ENCODE data around the gene PRR5L.
A peak's percentile ranks its signal among the peaks of the same experiment; 100 is the strongest.
"Not testable (repeated sequence)": the region's sequence is repeated elsewhere in the genome, so short reads cannot be mapped to it uniquely, and the experiment has no call there.

PRR5L gene

DNA sequence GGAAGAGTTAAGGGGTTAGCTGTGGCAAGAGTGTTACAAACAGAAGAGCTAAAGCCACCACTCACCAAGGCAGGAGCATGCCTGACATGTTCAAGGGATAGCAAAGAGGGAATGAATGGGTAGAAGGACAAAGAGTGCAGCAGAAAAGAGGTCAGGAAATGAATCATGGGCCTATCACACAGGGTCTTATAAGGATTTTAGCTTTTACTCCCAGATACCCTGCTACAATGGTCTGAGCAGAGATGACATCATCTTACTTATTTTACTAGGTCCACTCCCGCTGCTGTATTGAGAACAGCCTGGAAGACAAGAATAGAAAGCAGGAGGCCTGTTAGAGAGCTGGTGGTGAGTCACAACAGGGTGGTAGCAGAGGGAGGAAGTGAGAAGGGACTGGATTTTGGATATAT, 204.2 kb downstream of the PRR5L start:
- DNase-seq (ENCODE audit: low spot score) = peak; percentile 72

DNA sequence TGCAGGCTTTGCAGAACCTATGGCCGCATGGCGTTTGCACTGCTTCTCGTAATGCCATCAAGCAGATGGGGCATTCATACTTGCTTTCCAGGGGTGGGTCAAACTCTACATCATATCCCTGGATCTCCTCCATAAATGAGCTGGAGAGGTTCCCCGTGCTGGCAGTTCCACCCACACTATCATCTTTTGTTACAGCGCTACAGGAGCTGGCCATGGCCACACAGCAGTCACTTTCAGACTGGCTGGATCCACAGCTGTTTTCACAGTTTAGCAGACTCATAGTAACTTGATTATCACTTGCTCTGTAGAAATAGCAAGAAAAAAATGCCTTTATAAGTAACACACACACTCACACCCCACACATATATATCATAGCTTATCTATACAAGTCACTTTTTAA, 205.1 kb downstream of the PRR5L start:
- no peak for DNase-seq (ENCODE audit: low spot score)

DNA sequence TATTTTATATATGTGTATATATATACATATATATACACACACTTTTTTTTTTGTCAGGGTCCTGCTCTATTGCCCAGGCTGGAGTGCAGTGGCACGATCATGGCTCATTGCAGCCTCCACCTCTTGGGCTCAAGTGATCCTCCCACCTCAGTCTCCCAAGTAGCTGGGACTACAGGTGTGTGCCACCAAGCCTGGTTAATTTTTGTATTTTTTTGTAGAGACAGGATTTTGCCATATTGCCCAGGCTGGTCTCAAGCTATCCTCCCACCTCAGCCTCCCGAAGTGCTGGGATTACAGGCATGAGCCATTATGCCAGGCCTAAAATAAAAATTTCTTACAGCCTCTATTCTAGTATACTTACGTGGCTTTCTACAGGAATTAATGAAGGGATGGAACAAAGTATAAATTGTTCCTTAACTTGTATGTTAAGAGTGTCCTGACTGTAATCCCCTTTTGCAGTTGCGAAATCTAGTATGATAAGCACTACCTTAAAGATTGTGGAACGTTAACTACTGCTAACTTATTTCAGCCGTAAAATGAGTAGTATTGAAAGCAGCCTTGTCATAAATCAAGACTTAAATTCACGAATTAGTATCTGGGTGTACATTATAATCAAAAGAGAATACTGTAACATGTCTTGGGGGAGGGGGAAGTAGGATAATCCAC, 211.9 kb downstream of the PRR5L start:
- no peak for DNase-seq (ENCODE audit: low spot score)

DNA sequence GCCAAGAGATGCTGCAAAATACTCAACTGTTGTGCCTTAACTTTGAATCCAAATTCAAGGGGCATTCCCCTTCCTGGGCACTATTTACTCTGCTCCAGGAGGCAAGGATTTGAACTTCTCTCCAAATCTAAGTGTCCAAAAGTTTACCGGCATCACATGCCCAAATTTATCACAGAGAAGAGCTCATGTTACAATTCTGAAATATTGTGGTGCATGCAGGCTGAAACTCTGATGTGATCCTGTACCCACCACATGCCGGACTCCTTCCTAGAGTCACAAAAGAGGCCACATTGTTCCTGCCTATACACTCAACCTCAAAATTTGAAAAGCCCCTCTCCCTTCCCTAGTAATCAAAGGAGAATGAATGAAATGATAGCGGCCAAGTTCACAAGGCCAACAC, 212.7 kb downstream of the PRR5L start:
- DNase-seq (ENCODE audit: low spot score) = no peak

DNA sequence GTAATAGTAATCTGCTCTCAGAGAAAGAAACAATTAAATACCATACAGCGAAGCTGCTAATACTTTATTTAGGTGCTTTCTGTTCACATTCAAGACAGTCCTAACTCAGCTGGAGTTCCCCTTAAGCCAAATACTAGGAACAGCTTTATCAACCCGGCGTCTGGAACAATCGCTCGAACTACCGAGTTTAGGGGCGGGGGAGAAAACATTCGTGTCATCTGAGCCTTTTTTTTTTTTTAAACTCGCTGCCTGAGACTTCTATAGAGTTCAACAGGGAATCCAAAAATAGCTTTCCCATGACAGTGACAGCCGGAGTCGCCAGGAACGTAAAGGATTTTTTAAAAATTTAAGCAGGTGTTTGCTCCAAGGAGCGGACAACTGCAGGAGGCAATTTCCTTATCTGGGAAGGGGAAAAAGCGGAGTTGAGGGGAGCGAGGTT, 213.1 kb downstream of the PRR5L start:
- DNase-seq (ENCODE audit: low spot score) = peak; percentile 31

DNA sequence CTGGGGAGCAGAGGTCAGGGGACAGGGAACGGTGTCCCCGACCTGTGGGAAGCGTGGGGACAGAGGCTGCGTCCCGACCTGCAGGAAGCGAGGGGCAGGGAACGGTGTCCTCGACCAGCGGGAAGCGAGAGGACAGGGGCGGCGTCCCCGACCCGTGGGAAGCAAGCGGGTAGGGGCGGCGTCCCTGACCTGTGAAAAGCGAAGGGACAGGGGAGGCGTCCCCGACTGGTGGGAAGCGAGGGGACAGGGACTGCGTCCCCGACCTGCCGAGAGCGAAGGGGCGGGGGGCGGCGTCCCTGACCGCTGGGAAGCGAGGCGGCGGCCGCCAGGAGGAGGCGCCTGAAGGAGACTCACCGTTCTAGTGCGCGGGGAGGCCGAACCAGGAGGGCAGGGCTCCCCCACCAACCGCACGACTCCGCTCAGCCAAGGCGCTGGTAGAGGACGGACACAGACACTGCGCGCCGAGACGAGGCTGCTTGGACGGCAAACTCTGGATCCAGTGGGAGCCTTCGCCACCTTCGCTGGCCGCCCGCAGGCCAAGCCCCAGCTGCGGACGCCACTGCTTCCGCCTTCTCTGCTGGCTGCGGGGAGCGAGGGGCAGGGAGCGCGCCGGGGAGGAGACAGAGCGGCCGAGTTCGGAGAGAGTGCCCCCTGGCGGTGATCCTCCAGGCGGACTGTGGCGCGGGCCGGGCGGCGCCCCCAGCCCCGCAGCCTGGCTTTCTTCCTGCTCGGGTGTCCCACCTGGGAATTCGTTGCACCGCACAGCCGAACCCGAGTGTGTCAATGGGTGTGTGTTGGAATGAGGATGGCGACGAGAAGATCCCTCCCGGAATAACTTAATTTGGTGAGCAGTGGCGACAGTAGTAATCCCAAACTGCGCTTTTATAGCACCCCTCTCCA, 213.9 kb downstream of the PRR5L start, which contains the start of gene TRAF6:
Gene TRAF6 (minus strand): TSS at position 579 of the 900 bp plus-strand sequence. CDS start 8,757 bp downstream, outside the sequence.
- peak; percentile 92 for DNase-seq (ENCODE audit: low spot score)

DNA sequence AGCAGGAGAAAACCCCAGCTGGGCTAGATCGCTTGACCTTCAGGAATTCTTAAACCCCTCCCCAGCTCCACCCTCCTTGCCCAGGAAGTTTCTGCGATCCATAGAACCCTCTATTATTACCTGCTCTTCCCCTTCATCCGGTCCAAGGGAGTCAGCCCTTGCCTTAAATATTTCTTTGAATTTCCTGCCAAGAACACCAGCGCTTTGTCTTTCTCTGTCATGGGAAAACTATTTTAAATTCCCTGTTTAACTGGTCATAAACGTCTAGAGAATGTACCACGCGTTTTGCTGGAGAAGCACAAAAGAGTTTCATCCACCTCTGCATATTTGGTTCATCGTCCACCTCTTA, 214.5 kb downstream of the PRR5L start:
- peak; percentile 38 for DNase-seq (ENCODE audit: low spot score)

DNA sequence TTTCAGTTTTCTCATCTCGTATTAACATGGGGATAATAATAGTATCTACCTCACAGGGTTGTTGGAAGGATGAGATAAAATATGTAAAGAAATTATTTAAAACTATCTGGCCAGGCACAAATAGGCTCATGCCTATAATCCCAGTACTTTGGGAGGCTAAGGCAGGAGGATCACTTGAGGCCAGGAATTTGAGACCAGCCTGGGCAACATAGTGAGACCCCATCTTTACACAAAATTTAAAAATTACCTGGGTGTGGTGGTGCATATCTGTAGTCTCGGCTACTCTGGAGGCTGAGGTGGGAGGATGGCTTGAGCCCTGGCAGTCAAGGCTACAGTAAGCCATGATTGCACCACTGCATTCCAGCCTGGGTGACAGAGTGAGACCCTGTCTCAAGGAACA, 215.0 kb downstream of the PRR5L start:
- DNase-seq (ENCODE audit: low spot score) = not testable (repeated sequence)

DNA sequence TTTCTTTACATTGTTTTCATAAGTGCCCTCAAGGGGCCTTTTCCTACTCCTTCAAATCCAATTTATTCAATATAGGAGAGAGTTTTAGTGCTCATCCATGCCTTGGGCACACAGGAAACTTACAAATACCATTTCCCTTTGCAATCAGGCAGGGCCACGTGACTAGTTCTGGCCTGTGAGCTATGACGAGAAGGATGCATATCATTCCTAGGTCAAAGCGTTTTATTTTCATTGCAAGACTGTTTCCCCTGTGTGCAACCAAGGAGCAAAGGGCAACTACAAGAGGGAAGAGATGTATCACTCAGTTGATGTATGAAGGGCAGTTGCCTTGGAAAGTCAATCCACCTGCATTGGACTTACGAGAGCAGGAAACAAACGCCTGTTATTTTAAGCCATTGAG, 215.9 kb downstream of the PRR5L start:
- peak; percentile 25 for DNase-seq (ENCODE audit: low spot score)

DNA sequence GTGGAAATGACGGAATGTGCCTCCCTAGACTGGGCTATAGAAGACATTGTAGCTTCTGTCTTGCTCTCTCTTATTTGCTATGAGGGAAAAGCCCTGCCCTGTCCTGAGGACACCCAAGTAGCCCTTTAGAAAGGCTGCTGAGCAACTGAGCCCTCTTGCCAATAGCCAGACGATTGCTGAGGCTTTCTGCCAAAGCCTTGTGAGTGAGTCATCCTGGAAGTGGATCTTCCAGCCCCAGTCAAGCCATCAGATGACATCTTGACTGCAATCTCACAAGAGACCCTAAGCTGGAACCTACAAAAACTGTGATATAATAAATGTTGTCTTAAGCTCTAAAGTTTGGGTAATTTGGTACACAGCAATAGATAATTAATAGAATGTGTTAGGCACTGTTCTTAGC, 217.9 kb downstream of the PRR5L start:
- DNase-seq (ENCODE audit: low spot score) = no peak
